GM12875 (cell line): ENCODE results near the gene MRPL34.

ENCODE experiments used
- H3K4me3 ChIP-seq: one replicate; pipeline ENCODE4 v1.5.1; 2011; ENCODE audit warnings: low read depth, low read length, control low read depth
- CTCF ChIP-seq: IDR thresholded peaks from 2 replicates; pipeline ENCODE4 v1.5.1; 2011; ENCODE audit warnings: low read depth, mild to moderate bottlenecking, control low read depth, inconsistent platforms, low read length, moderate library complexity, borderline replicate concordance; ENCODE audit not compliant: insufficient read depth

The MRPL34 gene

GRCh38 chr19:17348700-17349099, 43.0 kb downstream of the MRPL34 start:
- no peak for TF ChIP-seq CTCF
- H3K4me3 ChIP-seq = no peak overlapping the region

GRCh38 chr19:17351815-17352435, 46.3 kb downstream of the MRPL34 start:
- TF ChIP-seq CTCF = no peak

GRCh38 chr19:17352608-17353280, 47.1 kb downstream of the MRPL34 start:
- H3K4me3 ChIP-seq = no peak overlapping the region
- no peak for TF ChIP-seq CTCF

More at GRCh38 chr19:17351815-17352435, 46.3 kb downstream of the MRPL34 start:
- no peak overlapping the region for H3K4me3 ChIP-seq

- H3K4me3 ChIP-seq = no peak overlapping the region
- no peak for TF ChIP-seq CTCF
Observed at GRCh38 chr19:17353386-17353785, 47.7 kb downstream of the MRPL34 start.
